Left ventricle myocardium inferior (tissue), 1 donor: ENCODE results near the gene SRRD. TPM values are rescaled to one million over a fixed set of nuclear protein-coding genes. Genes with fewer than 3 reads are reported as not detected.
A peak's percentile ranks its signal among the peaks of the same experiment; 100 is the strongest.

Experiments
- DNase-seq: peaks from one replicate; pipeline ENCODE4 v3.0.0-alpha.2; 2020
- H3K27ac ChIP-seq: fragments of 200-600 bp; replicated peaks from 2 replicates; pipeline ENCODE4 v1.8.0; 2021
- H3K27me3 ChIP-seq: fragments of 200-600 bp; 2 replicates; pipeline ENCODE4 v1.8.0; 2021; ENCODE audit warnings: low read depth
- H3K36me3 ChIP-seq: fragments of 200-600 bp; 2 replicates; pipeline ENCODE4 v1.8.0; 2021
- H3K4me1 ChIP-seq: fragments of 200-600 bp; 2 replicates; pipeline ENCODE4 v1.8.0; 2021
- H3K4me3 ChIP-seq: fragments of 200-600 bp; 2 replicates; pipeline ENCODE4 v1.8.0; 2021; ENCODE audit warnings: mild to moderate bottlenecking, moderate library complexity
- H3K9me3 ChIP-seq: fragments of 200-600 bp; replicated peaks from 2 replicates; pipeline ENCODE4 v1.8.0; 2021
- intact Hi-C: fragments of 100-400 bp; cut with micrococcal nuclease; formaldehyde crosslinking; loops from one replicate; pipeline ENCODE4 v1.11.0; 2022
- total RNA-seq: library from RNA; stranded (reverse); fragmentation: NEBNext Ultra II Directional; extraction: Animal tissue kit (Norgen Biotek cat#: 25700); gene quantifications from one replicate; pipeline ENCODE4 v1.2.1, GENCODE V29; 2021
- TF ChIP-seq, protein P1 (sequence below): fragments of 200-600 bp; IDR thresholded peaks from 2 replicates; pipeline ENCODE4 v1.8.0; 2021; ENCODE audit warnings: antibody characterized with exemption, mild to moderate bottlenecking, borderline replicate concordance
- donor health status: DM: no; HTN: yes; CAD: no; lungs with severe emphysema.

Gene SRRD
- total RNA-seq, 1 donor from 2014 or later = 23.5 TPM

DNA sequence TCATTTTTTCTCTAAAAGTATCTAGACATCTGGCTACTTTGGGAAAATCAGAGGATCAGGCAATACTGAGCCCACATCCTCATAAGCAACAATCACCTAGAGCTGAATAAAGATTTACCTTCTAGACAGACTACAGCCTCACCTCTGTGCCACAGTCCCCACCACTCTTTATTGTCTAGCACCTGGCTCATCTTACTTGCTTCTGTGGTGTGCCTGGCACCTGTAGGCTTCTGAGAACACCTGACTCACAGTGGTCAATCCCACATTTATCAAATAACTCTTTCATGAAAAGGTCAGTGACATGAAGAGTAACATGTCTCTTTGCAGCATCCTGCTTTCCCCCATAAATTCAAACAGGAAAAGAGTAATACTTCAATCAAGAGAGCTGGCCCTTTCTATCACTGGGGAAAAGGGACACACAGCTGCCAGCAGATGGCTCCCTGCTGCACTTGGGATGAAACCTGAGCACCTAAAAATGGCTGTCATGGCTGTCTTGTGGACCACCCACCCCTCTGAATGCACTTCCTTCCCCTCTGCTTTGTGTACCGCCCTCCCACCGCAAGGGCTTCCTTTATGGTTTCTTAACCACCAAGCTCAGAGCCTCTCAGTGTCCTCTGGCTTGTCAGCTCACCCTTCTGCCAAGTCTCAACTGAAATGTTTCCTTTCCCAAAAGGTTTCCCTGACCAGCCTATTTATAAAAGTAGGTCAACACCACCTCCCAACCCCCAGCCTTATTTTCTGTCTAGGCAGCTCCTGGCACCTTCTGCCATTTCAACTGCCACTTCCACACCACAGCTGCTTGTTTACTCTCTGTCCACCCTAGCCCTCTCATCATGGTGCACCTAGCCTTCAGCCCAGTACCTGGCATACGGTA, 19.2 kb downstream of the SRRD start:
- Histone ChIP-seq H3K27me3 (no peaks in the 10 kb centered on the region), H3K9me3 (no peaks in the 10 kb centered on the region), H3K36me3 (peaks cover 99% of the 10 kb centered on the region), H3K27ac (peak overlapping the region; percentile 75), H3K4me3 (peak overlapping the region; percentile 38), H3K4me1 (peaks cover 31% of the 10 kb centered on the region)
- peak; percentile 29 for DNase-seq
- intact Hi-C loops = loop anchor here (5.0 to 10.0 kb wide), 2 partner anchors 82 to 159 kb away; no protein-coding TSS in a partner anchor
- TF ChIP-seq, protein P1, sequence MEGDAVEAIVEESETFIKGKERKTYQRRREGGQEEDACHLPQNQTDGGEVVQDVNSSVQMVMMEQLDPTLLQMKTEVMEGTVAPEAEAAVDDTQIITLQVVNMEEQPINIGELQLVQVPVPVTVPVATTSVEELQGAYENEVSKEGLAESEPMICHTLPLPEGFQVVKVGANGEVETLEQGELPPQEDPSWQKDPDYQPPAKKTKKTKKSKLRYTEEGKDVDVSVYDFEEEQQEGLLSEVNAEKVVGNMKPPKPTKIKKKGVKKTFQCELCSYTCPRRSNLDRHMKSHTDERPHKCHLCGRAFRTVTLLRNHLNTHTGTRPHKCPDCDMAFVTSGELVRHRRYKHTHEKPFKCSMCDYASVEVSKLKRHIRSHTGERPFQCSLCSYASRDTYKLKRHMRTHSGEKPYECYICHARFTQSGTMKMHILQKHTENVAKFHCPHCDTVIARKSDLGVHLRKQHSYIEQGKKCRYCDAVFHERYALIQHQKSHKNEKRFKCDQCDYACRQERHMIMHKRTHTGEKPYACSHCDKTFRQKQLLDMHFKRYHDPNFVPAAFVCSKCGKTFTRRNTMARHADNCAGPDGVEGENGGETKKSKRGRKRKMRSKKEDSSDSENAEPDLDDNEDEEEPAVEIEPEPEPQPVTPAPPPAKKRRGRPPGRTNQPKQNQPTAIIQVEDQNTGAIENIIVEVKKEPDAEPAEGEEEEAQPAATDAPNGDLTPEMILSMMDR = peak; percentile 64

DNA sequence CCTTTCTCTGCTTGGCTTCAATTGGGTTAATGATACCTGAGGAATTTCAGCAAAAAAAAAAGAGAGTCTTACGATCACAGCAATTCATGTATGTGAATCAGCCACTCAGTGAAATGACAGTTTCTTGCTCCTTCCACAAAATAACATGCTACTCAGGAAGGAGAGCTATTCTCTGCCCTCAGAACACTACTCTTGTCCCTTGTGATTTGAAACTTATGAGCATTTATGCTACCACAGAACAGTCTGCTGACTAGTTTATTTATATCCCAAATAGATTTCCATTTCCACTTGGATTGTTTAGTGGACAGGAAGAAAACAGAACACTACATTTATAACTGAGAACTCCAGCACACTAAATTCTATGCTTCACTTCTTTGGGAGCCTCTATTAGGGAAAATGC, 20.1 kb downstream of the SRRD start:
- DNase-seq = no peak
- peak overlapping the region; percentile 38 for H3K4me3 ChIP-seq

DNA sequence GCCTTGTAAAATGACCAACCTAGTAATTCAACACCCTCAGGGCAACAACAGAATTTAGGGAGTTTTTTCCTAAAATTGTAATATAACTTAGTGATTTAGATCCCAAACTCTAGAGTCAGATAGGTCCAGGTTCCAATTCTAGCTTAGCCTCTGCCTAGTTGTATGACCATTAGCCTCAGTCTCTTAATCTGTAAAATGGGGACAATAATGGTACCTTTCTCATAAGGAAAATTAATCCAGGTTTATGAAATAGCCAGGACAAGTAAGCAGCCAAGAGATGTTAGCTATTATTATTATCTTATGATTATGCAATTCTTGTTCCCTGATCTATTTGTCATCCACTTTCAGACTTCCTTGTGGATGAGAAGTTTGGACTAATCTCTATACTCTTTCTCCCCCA, 24.5 kb downstream of the SRRD start:
- H3K27me3 ChIP-seq = no peaks in the 10 kb centered on the region
- H3K36me3 ChIP-seq = peaks cover 77% of the 10 kb centered on the region
- intact Hi-C loops = loop anchor here (10.0 kb wide), 1 partner anchor 77 kb away; no protein-coding TSS in a partner anchor
- H3K9me3 ChIP-seq = no peaks in the 10 kb centered on the region
- peaks cover 41% of the 10 kb centered on the region for H3K4me1 ChIP-seq
- DNase-seq = no peak
- no peak overlapping the region for H3K27ac ChIP-seq
- TF ChIP-seq, protein P1 = no peak
- no peak overlapping the region for H3K4me3 ChIP-seq

More for the DNA sequence above, 20.1 kb downstream of the SRRD start:
- TF ChIP-seq, protein P1 = no peak
- peaks cover 99% of the 10 kb centered on the region for H3K36me3 ChIP-seq
- intact Hi-C loops = loop anchor here (5.0 to 10.0 kb wide), 2 partner anchors 81 to 159 kb away; no protein-coding TSS in a partner anchor
- no peaks in the 10 kb centered on the region for H3K27me3 ChIP-seq
- no peaks in the 10 kb centered on the region for H3K9me3 ChIP-seq
- peaks cover 31% of the 10 kb centered on the region for H3K4me1 ChIP-seq
- peak overlapping the region; percentile 75 for H3K27ac ChIP-seq

DNA sequence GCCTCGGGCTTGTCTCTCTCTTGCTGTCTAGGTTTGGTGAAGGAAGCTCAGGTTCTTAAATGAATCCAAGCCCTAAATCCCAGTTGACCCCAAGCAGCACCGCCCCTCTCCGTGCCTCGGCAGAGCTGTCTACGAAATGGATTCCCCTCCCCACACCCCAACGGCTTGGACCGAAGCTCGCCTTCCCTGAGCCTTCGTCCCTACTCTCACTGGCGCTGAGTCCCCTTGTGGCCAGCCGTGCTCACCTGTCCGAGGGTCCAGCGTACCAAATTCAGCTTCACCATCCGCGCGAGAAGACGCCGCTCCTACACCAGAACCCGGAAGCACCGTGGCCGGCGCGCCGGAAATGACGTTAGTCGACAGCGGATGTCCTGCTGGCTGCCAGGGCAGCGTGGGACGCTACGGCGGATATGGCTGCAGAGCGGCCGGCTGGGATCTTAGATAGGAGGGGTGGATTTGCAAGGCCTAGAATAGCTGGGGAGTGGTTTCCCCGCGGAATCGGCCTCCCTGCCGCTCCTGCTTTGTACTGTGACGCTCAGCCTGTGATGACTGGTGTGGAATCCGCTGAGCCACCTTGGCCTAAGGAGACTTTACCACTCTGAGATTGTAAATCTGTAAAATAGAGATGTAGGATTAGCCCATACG, 28.6 kb downstream of the SRRD start, which contains the start of gene TFIP11:
Gene TFIP11 (minus strand): TSS at position 325 of the 645 bp plus-strand sequence. CDS start 2,201 bp downstream, outside the sequence.
- Histone ChIP-seq H3K4me1 (peaks cover 32% of the 10 kb centered on the region), H3K9me3 (no peaks in the 10 kb centered on the region), H3K27ac (peak within 1 kb of the TSS; percentile 80), H3K27me3 (no peaks in the 10 kb centered on the region), H3K4me3 (peak within 1 kb of the TSS; percentile 84), H3K36me3 (peaks cover 36% of the 10 kb centered on the region)
- peak; percentile 95 for DNase-seq
- intact Hi-C loops = no loop called here
- TF ChIP-seq, protein P1 = no peak

DNA sequence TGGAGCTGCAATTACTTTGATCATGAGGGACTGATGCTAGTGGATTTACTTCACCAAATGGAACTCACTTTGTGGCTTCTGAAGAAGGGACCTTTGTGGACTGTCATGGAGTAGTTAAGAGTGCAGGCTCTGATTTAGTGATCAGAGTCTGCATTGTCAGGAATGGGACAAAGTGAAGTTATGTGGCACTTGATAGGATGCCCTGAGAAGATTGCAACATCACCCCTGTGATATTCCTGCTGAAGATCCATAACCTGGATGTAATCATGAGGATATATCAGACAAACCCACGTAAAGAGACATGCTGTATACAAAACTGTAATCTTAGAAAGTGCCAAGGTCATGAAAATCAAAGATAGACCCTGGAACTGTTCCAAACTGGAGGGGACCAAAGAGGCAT, 30.2 kb downstream of the SRRD start:
- H3K9me3 ChIP-seq = no peaks in the 10 kb centered on the region
- intact Hi-C loops = no loop called here
- DNase-seq = no peak
- H3K4me3 ChIP-seq = no peak overlapping the region
- H3K27ac ChIP-seq = no peak overlapping the region
- H3K27me3 ChIP-seq = no peaks in the 10 kb centered on the region
- peaks cover 21% of the 10 kb centered on the region for H3K36me3 ChIP-seq
- TF ChIP-seq, protein P1 = no peak
- peaks cover 32% of the 10 kb centered on the region for H3K4me1 ChIP-seq
